ENCODE measurements around the gene SAMD11. TPM values are rescaled to one million over a fixed set of nuclear protein-coding genes. Genes with fewer than 3 reads are reported as not detected.

Gene SAMD11
- polyA plus RNA-seq, 1 donor from 2014 or later, result 21.6 TPM

DNA sequence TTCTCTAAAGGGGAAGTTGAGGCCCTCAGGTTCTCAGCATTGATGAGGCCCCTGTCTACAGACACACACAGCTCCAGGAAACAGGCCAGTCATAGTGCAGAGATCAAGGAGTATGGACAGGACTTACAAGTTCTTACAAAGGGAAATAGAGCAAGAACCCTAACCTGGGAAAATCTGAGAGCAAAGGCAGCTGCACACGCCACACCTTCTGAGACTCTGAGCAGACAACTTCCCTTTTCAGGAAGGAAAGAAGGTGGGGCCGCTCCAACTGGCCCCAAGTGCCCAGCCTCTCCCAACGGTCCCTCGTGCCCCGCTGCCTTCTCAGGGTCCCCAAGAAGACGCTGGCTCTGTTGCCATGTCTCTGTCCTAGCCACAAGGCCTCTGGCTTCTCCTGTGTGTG is 31.8 kb downstream of the SAMD11 start:
- no peak overlapping the region for H3K4me3 ChIP-seq (ENCODE audit: low read length)
- no peak overlapping the region for H2AFZ ChIP-seq (ENCODE audit: low read depth, low read length)
- H3K9me3 ChIP-seq (ENCODE audit: low read length), result no peaks in the 10 kb centered on the region
- H3K9me2 ChIP-seq (ENCODE audit: insufficient read depth, low read length), result no peaks in the 10 kb centered on the region
- H3K36me3 ChIP-seq (ENCODE audit: insufficient read depth, low read length), result no peaks in the 10 kb centered on the region
- H3K27me3 ChIP-seq (ENCODE audit: insufficient read depth, low read depth, low read length), result no peaks in the 10 kb centered on the region
- H3K9ac ChIP-seq (ENCODE audit: low read length), result no peak overlapping the region
- H3K27ac ChIP-seq (ENCODE audit: low read length), result no peak overlapping the region
- H3K79me2 ChIP-seq (replicated peaks; ENCODE audit: insufficient read depth, low read length), result peaks cover 7% of the 10 kb centered on the region
- H4K20me1 ChIP-seq (ENCODE audit: insufficient read depth), result no peaks in the 10 kb centered on the region
- TF ChIP-seq RAD21 (conservative IDR thresholded peaks at IDR 0.05), result no peak
- TF ChIP-seq EP300 (conservative IDR thresholded peaks at IDR 0.05; ENCODE audit: poor library complexity, severe bottlenecking), result no peak
- no peak for TF ChIP-seq MXI1 (conservative IDR thresholded peaks at IDR 0.05; ENCODE audit: poor library complexity, severe bottlenecking)
- TF ChIP-seq EZH2 (IDR thresholded peaks at IDR 0.05; ENCODE audit: borderline replicate concordance, insufficient read depth, low read length, poor library complexity, severe bottlenecking), result no peak
- no peak for TF ChIP-seq POLR2AphosphoS5 (IDR thresholded peaks at IDR 0.05)
- TF ChIP-seq, protein P1, sequence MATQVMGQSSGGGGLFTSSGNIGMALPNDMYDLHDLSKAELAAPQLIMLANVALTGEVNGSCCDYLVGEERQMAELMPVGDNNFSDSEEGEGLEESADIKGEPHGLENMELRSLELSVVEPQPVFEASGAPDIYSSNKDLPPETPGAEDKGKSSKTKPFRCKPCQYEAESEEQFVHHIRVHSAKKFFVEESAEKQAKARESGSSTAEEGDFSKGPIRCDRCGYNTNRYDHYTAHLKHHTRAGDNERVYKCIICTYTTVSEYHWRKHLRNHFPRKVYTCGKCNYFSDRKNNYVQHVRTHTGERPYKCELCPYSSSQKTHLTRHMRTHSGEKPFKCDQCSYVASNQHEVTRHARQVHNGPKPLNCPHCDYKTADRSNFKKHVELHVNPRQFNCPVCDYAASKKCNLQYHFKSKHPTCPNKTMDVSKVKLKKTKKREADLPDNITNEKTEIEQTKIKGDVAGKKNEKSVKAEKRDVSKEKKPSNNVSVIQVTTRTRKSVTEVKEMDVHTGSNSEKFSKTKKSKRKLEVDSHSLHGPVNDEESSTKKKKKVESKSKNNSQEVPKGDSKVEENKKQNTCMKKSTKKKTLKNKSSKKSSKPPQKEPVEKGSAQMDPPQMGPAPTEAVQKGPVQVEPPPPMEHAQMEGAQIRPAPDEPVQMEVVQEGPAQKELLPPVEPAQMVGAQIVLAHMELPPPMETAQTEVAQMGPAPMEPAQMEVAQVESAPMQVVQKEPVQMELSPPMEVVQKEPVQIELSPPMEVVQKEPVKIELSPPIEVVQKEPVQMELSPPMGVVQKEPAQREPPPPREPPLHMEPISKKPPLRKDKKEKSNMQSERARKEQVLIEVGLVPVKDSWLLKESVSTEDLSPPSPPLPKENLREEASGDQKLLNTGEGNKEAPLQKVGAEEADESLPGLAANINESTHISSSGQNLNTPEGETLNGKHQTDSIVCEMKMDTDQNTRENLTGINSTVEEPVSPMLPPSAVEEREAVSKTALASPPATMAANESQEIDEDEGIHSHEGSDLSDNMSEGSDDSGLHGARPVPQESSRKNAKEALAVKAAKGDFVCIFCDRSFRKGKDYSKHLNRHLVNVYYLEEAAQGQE (IDR thresholded peaks at IDR 0.05; ENCODE audit: borderline replicate concordance), result no peak
- TF ChIP-seq, protein P2, sequence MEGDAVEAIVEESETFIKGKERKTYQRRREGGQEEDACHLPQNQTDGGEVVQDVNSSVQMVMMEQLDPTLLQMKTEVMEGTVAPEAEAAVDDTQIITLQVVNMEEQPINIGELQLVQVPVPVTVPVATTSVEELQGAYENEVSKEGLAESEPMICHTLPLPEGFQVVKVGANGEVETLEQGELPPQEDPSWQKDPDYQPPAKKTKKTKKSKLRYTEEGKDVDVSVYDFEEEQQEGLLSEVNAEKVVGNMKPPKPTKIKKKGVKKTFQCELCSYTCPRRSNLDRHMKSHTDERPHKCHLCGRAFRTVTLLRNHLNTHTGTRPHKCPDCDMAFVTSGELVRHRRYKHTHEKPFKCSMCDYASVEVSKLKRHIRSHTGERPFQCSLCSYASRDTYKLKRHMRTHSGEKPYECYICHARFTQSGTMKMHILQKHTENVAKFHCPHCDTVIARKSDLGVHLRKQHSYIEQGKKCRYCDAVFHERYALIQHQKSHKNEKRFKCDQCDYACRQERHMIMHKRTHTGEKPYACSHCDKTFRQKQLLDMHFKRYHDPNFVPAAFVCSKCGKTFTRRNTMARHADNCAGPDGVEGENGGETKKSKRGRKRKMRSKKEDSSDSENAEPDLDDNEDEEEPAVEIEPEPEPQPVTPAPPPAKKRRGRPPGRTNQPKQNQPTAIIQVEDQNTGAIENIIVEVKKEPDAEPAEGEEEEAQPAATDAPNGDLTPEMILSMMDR (IDR thresholded peaks at IDR 0.05; ENCODE audit: poor library complexity, severe bottlenecking), result no peak
- no peaks in the 10 kb centered on the region for H3F3A ChIP-seq (ENCODE audit: insufficient read depth, low read length, poor library complexity, severe bottlenecking)
- H3K4me2 ChIP-seq (ENCODE audit: low read length), result no peak overlapping the region

DNA sequence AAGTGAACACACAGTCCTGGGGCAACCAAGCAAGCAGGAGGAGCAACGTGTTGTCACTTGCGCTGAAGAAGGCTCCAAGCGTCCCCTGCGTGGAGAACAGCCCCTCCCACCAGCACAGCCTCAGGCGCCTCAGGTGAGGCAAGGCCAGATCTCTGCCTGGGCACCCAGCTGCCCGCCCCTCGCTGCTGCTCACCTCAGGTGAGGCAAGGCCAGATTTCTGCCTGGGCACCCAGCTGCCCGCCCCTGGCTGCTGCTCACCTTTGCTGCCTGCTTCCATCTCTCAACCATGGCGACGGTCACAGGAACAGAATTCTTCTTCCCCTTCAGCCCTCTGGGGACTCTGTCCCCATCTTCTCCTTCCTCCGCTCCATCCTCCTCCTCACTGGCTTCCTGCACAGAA is 32.9 kb downstream of the SAMD11 start:
- no peaks in the 10 kb centered on the region for H4K20me1 ChIP-seq (ENCODE audit: insufficient read depth)
- H2AFZ ChIP-seq (ENCODE audit: low read depth, low read length), result no peak overlapping the region
- no peak overlapping the region for H3K4me2 ChIP-seq (ENCODE audit: low read length)
- no peak overlapping the region for H3K4me3 ChIP-seq (ENCODE audit: low read length)
- no peak overlapping the region for H3K27ac ChIP-seq (ENCODE audit: low read length)
- TF ChIP-seq MXI1 (conservative IDR thresholded peaks at IDR 0.05; ENCODE audit: poor library complexity, severe bottlenecking) (no peak), POLR2AphosphoS5 (IDR thresholded peaks at IDR 0.05) (no peak), EZH2 (IDR thresholded peaks at IDR 0.05; ENCODE audit: borderline replicate concordance, insufficient read depth, low read length, poor library complexity, severe bottlenecking) (no peak), EP300 (conservative IDR thresholded peaks at IDR 0.05; ENCODE audit: poor library complexity, severe bottlenecking) (no peak), RAD21 (conservative IDR thresholded peaks at IDR 0.05) (no peak), TAF1 (IDR thresholded peaks at IDR 0.05; ENCODE audit: low read depth) (no peak), SMC3 (conservative IDR thresholded peaks at IDR 0.05; ENCODE audit: poor library complexity) (no peak)
- TF ChIP-seq, protein P1 (IDR thresholded peaks at IDR 0.05; ENCODE audit: borderline replicate concordance), result no peak
- TF ChIP-seq, protein P2 (IDR thresholded peaks at IDR 0.05; ENCODE audit: poor library complexity, severe bottlenecking), result no peak
- no peaks in the 10 kb centered on the region for H3F3A ChIP-seq (ENCODE audit: insufficient read depth, low read length, poor library complexity, severe bottlenecking)
- peaks cover 7% of the 10 kb centered on the region for H3K79me2 ChIP-seq (replicated peaks; ENCODE audit: insufficient read depth, low read length)
- H3K36me3 ChIP-seq (ENCODE audit: insufficient read depth, low read length), result no peaks in the 10 kb centered on the region
- H3K9me3 ChIP-seq (ENCODE audit: low read length), result no peaks in the 10 kb centered on the region
- no peak overlapping the region for H3K9ac ChIP-seq (ENCODE audit: low read length)
- H3K9me2 ChIP-seq (ENCODE audit: insufficient read depth, low read length), result no peaks in the 10 kb centered on the region
- H3K27me3 ChIP-seq (ENCODE audit: insufficient read depth, low read depth, low read length), result no peaks in the 10 kb centered on the region

Measured in neural cell (in vitro differentiated cells).